ENCODE results near the gene GPN1. TPM values are rescaled to one million over a fixed set of nuclear protein-coding genes. Genes with fewer than 3 reads are reported as not detected.

Gene GPN1
- total RNA-seq, 1 experiment from 2014 or later = 39.8 TPM

- in situ Hi-C loops (cut with HindIII; ENCODE audit: low pct_unique_long_range_greater_than_20kb, low sequenced_read_pairs) = no loop called here
- no peak for DNase-seq (ENCODE audit: low read depth, low spot score)
Measured at GRCh38 chr2:27690052-27690451, 61.2 kb downstream of the GPN1 start.

GRCh38 chr2:27697660-27698059, 68.8 kb downstream of the GPN1 start:
- in situ Hi-C loops (cut with HindIII; ENCODE audit: low pct_unique_long_range_greater_than_20kb, low sequenced_read_pairs) = no loop called here

More at GRCh38 chr2:27697660-27698059, 68.8 kb downstream of the GPN1 start:
- DNase-seq (ENCODE audit: low read depth, low spot score) = no peak

Small RNAs within 50 kb of the gene (small RNA-seq; reads per million reads assigned to genes)
- gene RF00340 = 0 reads per million in 2 experiments

Other genes with a start within 250 kb of the GPN1 start
- gene ZNF513, start 248.3 kb upstream of the GPN1 start, total RNA-seq (2014; rRNA removed; shearing (Covaris generic)) = 9.3 and 10.1 TPM in 2 replicates
- gene PPM1G, start 219.5 kb upstream of the GPN1 start, total RNA-seq (2014; rRNA removed; shearing (Covaris generic)) = 111 and 116 TPM in 2 replicates
- gene NRBP1, start 200.4 kb upstream of the GPN1 start, total RNA-seq (2014; rRNA removed; shearing (Covaris generic)) = 66.0 and 66.8 TPM in 2 replicates
- not detected in 2 replicates for gene KRTCAP3, start 186.7 kb upstream of the GPN1 start, total RNA-seq (2014; rRNA removed; shearing (Covaris generic))
- 17.1 and 23.4 TPM in 2 replicates for gene IFT172, start 139.3 kb upstream of the GPN1 start, total RNA-seq (2014; rRNA removed; shearing (Covaris generic))
- 1.2 and 1.5 TPM in 2 replicates for gene FNDC4, start 133.8 kb upstream of the GPN1 start, total RNA-seq (2014; rRNA removed; shearing (Covaris generic))
- gene GCKR, start 132.2 kb upstream of the GPN1 start, total RNA-seq (2014; rRNA removed; shearing (Covaris generic)) = not detected in 2 replicates
- gene ZNF512, start 46.0 kb upstream of the GPN1 start, total RNA-seq (2014; rRNA removed; shearing (Covaris generic)) = 6.2 and 7.3 TPM in 2 replicates
- gene CCDC121, start within 50 bp of the GPN1 start, total RNA-seq (2014; rRNA removed; shearing (Covaris generic)) = 10.9 and 14.1 TPM in 2 replicates
- 49.4 and 54.7 TPM in 2 replicates for gene SUPT7L, start 34.6 kb downstream of the GPN1 start, total RNA-seq (2014; rRNA removed; shearing (Covaris generic))
- 36.6 and 39.8 TPM in 2 replicates for gene SLC4A1AP, start 34.8 kb downstream of the GPN1 start, total RNA-seq (2014; rRNA removed; shearing (Covaris generic))
- 210 and 245 TPM in 2 replicates for gene MRPL33, start 142.7 kb downstream of the GPN1 start, total RNA-seq (2014; rRNA removed; shearing (Covaris generic))

All from SK-MEL-5 (cell line).